ENCODE data around the gene SMAD2.

The SMAD2 gene

DNA sequence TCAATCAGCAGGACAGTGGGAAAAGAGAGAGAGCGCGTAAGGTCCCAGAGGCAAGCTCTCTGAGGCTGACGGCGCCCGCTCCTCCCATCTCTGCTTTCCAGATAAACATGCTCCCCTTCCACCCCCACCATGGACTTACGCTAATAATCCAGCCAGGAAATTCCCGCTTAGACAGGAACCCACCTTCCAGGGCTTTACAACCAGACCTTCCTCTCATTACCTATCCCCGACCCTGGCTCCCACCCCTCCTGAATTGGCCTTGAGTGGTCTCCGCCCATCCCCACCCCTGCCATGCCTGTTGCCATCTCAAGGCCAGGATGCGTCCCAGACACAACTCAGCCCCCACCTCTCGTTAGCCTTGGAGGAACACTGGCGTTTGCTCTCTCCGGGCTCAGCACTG lies 131.1 kb downstream of the SMAD2 start:
- no CpG with 5 or more reads among the region's 13 CpGs for WGBS, 2 donors (ENCODE audit: extremely low coverage in 2 of 2, insufficient read length in 2 of 2, insufficient replicate concordance in 1 of 2)
- Histone ChIP-seq H3K4me1 (ENCODE audit: control insufficient read depth in 2 of 2, insufficient read depth in 1 of 2, low read depth in 1 of 2, low read length in 2 of 2) (no peaks in the 10 kb centered on the region), H3K79me1 (ENCODE audit: low read depth, low read length) (no peaks in the 10 kb centered on the region), H2BK15ac (ENCODE audit: low read length) (no peak overlapping the region), H3K9me3 (replicated peaks in 1 of 2; ENCODE audit: control insufficient read depth in 2 of 2, insufficient read depth in 1 of 2, low read depth in 1 of 2, low read length in 2 of 2) (no peaks in the 10 kb centered on the region), H3K27me3 (ENCODE audit: control insufficient read depth in 3 of 3, insufficient read depth in 3 of 3, low read depth in 1 of 3, low read length in 3 of 3) (no peaks in the 10 kb centered on the region), H3K27ac (replicated peaks; ENCODE audit: low read length) (no peak overlapping the region), H3K23ac (ENCODE audit: low read depth, low read length, poor library complexity) (no peak overlapping the region), H3K18ac (ENCODE audit: low read length) (peak overlapping the region; percentile 8), H2BK120ac (ENCODE audit: low read depth, low read length) (no peak overlapping the region), H2BK5ac (ENCODE audit: low read length) (no peak overlapping the region), H4K91ac (ENCODE audit: low read depth, low read length, poor library complexity) (no peak overlapping the region), H2AK5ac (ENCODE audit: low read depth, low read length) (no peak overlapping the region), H2AFZ (ENCODE audit: low read length) (no peak overlapping the region), H3K9ac (ENCODE audit: low read depth, low read length, poor library complexity) (no peak overlapping the region), H3K4me2 (ENCODE audit: insufficient read depth, low read length, poor library complexity, severe bottlenecking) (no peak overlapping the region), H3K36me3 (replicated peaks in 1 of 2; ENCODE audit: control insufficient read depth in 2 of 2, insufficient read depth in 2 of 2, low read length in 2 of 2) (no peaks in the 10 kb centered on the region), H3K4me3 (ENCODE audit: low read length in 2 of 2) (no peak overlapping the region), H3K14ac (ENCODE audit: low read length) (no peak overlapping the region), H3K4ac (ENCODE audit: low read length) (no peak overlapping the region), H4K8ac (ENCODE audit: low read depth, low read length) (no peak overlapping the region), H2BK12ac (ENCODE audit: low read length) (no peak overlapping the region)
- DNase-seq (ENCODE audit: low spot score): no peak

DNA sequence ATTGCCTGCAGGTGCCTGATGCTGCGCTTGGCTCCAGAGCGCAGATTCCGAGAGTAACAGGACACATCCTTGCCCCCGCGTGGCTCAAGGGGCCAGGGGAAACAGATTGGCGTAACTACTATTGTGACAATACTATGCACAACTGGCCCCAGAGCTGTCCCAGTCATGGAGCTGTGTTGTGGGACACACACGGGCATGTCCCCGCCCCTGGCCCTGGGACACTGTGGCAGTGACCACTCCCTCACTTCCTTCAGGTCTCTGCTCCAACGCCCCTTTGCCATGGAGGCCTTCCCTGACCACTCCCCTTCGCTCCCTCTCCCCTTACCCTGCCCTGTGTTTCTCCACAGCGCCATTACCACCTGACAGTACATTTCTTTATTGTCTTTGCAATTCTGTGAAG lies 132.1 kb downstream of the SMAD2 start:
- no peak overlapping the region for H3K4ac ChIP-seq (ENCODE audit: low read length)
- H3K4me1 ChIP-seq (ENCODE audit: control insufficient read depth in 2 of 2, insufficient read depth in 1 of 2, low read depth in 1 of 2, low read length in 2 of 2): no peaks in the 10 kb centered on the region
- H3K4me2 ChIP-seq (ENCODE audit: insufficient read depth, low read length, poor library complexity, severe bottlenecking): no peak overlapping the region
- H2AK5ac ChIP-seq (ENCODE audit: low read depth, low read length): no peak overlapping the region
- no peak overlapping the region for H4K91ac ChIP-seq (ENCODE audit: low read depth, low read length, poor library complexity)
- H3K9ac ChIP-seq (ENCODE audit: low read depth, low read length, poor library complexity): no peak overlapping the region
- WGBS, 2 donors (ENCODE audit: extremely low coverage in 2 of 2, insufficient read length in 2 of 2, insufficient replicate concordance in 1 of 2): no CpG with 5 or more reads among the region's 11 CpGs
- H3K14ac ChIP-seq (ENCODE audit: low read length): no peak overlapping the region
- H3K27me3 ChIP-seq (ENCODE audit: control insufficient read depth in 3 of 3, insufficient read depth in 3 of 3, low read depth in 1 of 3, low read length in 3 of 3): peaks cover 0 to 4% (median 0%) of the 10 kb centered on the region in 3 experiments
- H3K27ac ChIP-seq (replicated peaks; ENCODE audit: low read length): no peak overlapping the region
- no peak overlapping the region for H4K8ac ChIP-seq (ENCODE audit: low read depth, low read length)
- H3K23ac ChIP-seq (ENCODE audit: low read depth, low read length, poor library complexity): no peak overlapping the region
- H2AFZ ChIP-seq (ENCODE audit: low read length): peak overlapping the region; percentile 40
- no peaks in the 10 kb centered on the region for H3K36me3 ChIP-seq (replicated peaks in 1 of 2; ENCODE audit: control insufficient read depth in 2 of 2, insufficient read depth in 2 of 2, low read length in 2 of 2)
- H3K79me1 ChIP-seq (ENCODE audit: low read depth, low read length): no peaks in the 10 kb centered on the region
- no peak overlapping the region for H2BK12ac ChIP-seq (ENCODE audit: low read length)
- no peak overlapping the region for H3K4me3 ChIP-seq (ENCODE audit: low read length in 2 of 2)
- no peak for DNase-seq (ENCODE audit: low spot score)
- no peak overlapping the region for H2BK120ac ChIP-seq (ENCODE audit: low read depth, low read length)
- no peak overlapping the region for H2BK5ac ChIP-seq (ENCODE audit: low read length)
- H3K9me3 ChIP-seq (replicated peaks in 1 of 2; ENCODE audit: control insufficient read depth in 2 of 2, insufficient read depth in 1 of 2, low read depth in 1 of 2, low read length in 2 of 2): no peaks in the 10 kb centered on the region
- peak overlapping the region; percentile 46 for H3K18ac ChIP-seq (ENCODE audit: low read length)
- no peak overlapping the region for H2BK15ac ChIP-seq (ENCODE audit: low read length)

DNA sequence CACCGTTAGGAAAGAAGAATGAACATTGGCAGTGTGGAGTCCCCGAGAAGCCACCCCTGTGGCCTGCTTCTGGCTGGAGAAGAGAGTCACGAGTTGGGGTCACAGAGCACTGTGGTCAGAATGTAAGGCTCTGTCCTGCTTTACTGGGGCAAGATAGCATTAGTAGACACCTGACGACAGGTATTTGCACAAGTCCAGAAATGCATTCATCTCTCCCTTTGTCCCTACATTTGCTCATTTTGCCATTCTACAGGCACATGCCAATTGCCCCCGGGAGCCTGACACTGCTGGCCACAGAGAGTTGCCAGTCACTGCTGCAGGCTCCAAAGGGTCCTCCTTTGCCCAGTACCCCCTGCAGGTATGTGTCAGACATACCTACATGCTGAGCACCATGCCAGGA lies 133.3 kb downstream of the SMAD2 start:
- H3K27ac ChIP-seq (replicated peaks; ENCODE audit: low read length): no peak overlapping the region
- H3K23ac ChIP-seq (ENCODE audit: low read depth, low read length, poor library complexity): no peak overlapping the region
- H2AFZ ChIP-seq (ENCODE audit: low read length): no peak overlapping the region
- no peak overlapping the region for H3K14ac ChIP-seq (ENCODE audit: low read length)
- H3K4me1 ChIP-seq (ENCODE audit: control insufficient read depth in 2 of 2, insufficient read depth in 1 of 2, low read depth in 1 of 2, low read length in 2 of 2): no peaks in the 10 kb centered on the region
- no peak overlapping the region for H2BK120ac ChIP-seq (ENCODE audit: low read depth, low read length)
- H2BK12ac ChIP-seq (ENCODE audit: low read length): no peak overlapping the region
- H3K36me3 ChIP-seq (replicated peaks in 1 of 2; ENCODE audit: control insufficient read depth in 2 of 2, insufficient read depth in 2 of 2, low read length in 2 of 2): no peaks in the 10 kb centered on the region
- H3K9ac ChIP-seq (ENCODE audit: low read depth, low read length, poor library complexity): no peak overlapping the region
- H3K18ac ChIP-seq (ENCODE audit: low read length): no peak overlapping the region
- no peaks in the 10 kb centered on the region for H3K79me1 ChIP-seq (ENCODE audit: low read depth, low read length)
- DNase-seq (ENCODE audit: low spot score): no peak
- H3K27me3 ChIP-seq (ENCODE audit: control insufficient read depth in 3 of 3, insufficient read depth in 3 of 3, low read depth in 1 of 3, low read length in 3 of 3): peaks cover 0 to 11% (median 0%) of the 10 kb centered on the region in 3 experiments
- no peak overlapping the region for H4K8ac ChIP-seq (ENCODE audit: low read depth, low read length)
- H2AK5ac ChIP-seq (ENCODE audit: low read depth, low read length): no peak overlapping the region
- H3K9me3 ChIP-seq (replicated peaks in 1 of 2; ENCODE audit: control insufficient read depth in 2 of 2, insufficient read depth in 1 of 2, low read depth in 1 of 2, low read length in 2 of 2): no peaks in the 10 kb centered on the region
- no peak overlapping the region for H3K4me3 ChIP-seq (ENCODE audit: low read length in 2 of 2)
- H4K91ac ChIP-seq (ENCODE audit: low read depth, low read length, poor library complexity): no peak overlapping the region
- H3K4me2 ChIP-seq (ENCODE audit: insufficient read depth, low read length, poor library complexity, severe bottlenecking): no peak overlapping the region
- no peak overlapping the region for H2BK15ac ChIP-seq (ENCODE audit: low read length)
- no peak overlapping the region for H2BK5ac ChIP-seq (ENCODE audit: low read length)
- WGBS, 2 donors (ENCODE audit: extremely low coverage in 2 of 2, insufficient read length in 2 of 2, insufficient replicate concordance in 1 of 2): no CpG with 5 or more reads among the region's 5 CpGs
- H3K4ac ChIP-seq (ENCODE audit: low read length): no peak overlapping the region

DNA sequence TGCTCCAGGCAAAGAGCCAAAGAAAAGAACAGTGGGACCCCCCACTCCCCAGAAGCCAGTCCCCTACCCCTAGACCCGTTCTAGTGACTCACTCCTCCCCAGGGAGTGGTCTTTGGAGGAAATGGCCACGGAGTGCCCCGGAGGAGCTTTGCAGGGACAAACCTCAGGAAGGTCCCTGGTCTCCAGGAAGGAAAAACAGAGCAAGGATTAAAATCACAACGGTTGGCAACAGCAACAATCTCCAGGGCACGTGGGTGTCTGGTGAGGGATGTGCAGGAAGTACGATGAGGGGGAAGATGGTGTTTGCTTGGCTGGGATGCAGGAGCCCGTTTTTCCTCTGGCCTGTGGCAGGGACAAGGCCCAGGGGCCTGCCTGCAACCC lies 135.0 kb downstream of the SMAD2 start:
- no peak for DNase-seq (ENCODE audit: low spot score)
- no peaks in the 10 kb centered on the region for H3K4me1 ChIP-seq (ENCODE audit: control insufficient read depth in 2 of 2, insufficient read depth in 1 of 2, low read depth in 1 of 2, low read length in 2 of 2)

More for the DNA sequence above, 135.0 kb downstream of the SMAD2 start:
- Histone ChIP-seq H4K8ac (ENCODE audit: low read depth, low read length) (no peak overlapping the region), H3K23ac (ENCODE audit: low read depth, low read length, poor library complexity) (peak overlapping the region; percentile 21), H3K4me2 (ENCODE audit: insufficient read depth, low read length, poor library complexity, severe bottlenecking) (no peak overlapping the region), H2BK120ac (ENCODE audit: low read depth, low read length) (no peak overlapping the region), H3K14ac (ENCODE audit: low read length) (no peak overlapping the region), H2BK12ac (ENCODE audit: low read length) (no peak overlapping the region), H3K18ac (ENCODE audit: low read length) (no peak overlapping the region), H4K91ac (ENCODE audit: low read depth, low read length, poor library complexity) (no peak overlapping the region), H3K9me3 (replicated peaks in 1 of 2; ENCODE audit: control insufficient read depth in 2 of 2, insufficient read depth in 1 of 2, low read depth in 1 of 2, low read length in 2 of 2) (no peaks in the 10 kb centered on the region), H3K9ac (ENCODE audit: low read depth, low read length, poor library complexity) (no peak overlapping the region), H2AFZ (ENCODE audit: low read length) (peak overlapping the region; percentile 26), H3K27me3 (ENCODE audit: control insufficient read depth in 3 of 3, insufficient read depth in 3 of 3, low read depth in 1 of 3, low read length in 3 of 3) (peaks cover 0 to 16% (median 2%) of the 10 kb centered on the region in 3 experiments), H3K4ac (ENCODE audit: low read length) (no peak overlapping the region), H2BK5ac (ENCODE audit: low read length) (no peak overlapping the region), H2BK15ac (ENCODE audit: low read length) (no peak overlapping the region), H2AK5ac (ENCODE audit: low read depth, low read length) (no peak overlapping the region), H3K27ac (replicated peaks; ENCODE audit: low read length) (no peak overlapping the region), H3K79me1 (ENCODE audit: low read depth, low read length) (no peaks in the 10 kb centered on the region), H3K36me3 (replicated peaks in 1 of 2; ENCODE audit: control insufficient read depth in 2 of 2, insufficient read depth in 2 of 2, low read length in 2 of 2) (no peaks in the 10 kb centered on the region), H3K4me3 (ENCODE audit: low read length in 2 of 2) (no peak overlapping the region)
- no CpG with 5 or more reads among the region's 7 CpGs for WGBS, 2 donors (ENCODE audit: extremely low coverage in 2 of 2, insufficient read length in 2 of 2, insufficient replicate concordance in 1 of 2)
